ENCODE data around the gene MSTN.

MSTN gene

GRCh38 chr2:190053426-190053825, 9.1 kb downstream of the MSTN start:
- TF ChIP-seq, protein P1, sequence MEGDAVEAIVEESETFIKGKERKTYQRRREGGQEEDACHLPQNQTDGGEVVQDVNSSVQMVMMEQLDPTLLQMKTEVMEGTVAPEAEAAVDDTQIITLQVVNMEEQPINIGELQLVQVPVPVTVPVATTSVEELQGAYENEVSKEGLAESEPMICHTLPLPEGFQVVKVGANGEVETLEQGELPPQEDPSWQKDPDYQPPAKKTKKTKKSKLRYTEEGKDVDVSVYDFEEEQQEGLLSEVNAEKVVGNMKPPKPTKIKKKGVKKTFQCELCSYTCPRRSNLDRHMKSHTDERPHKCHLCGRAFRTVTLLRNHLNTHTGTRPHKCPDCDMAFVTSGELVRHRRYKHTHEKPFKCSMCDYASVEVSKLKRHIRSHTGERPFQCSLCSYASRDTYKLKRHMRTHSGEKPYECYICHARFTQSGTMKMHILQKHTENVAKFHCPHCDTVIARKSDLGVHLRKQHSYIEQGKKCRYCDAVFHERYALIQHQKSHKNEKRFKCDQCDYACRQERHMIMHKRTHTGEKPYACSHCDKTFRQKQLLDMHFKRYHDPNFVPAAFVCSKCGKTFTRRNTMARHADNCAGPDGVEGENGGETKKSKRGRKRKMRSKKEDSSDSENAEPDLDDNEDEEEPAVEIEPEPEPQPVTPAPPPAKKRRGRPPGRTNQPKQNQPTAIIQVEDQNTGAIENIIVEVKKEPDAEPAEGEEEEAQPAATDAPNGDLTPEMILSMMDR (conservative IDR thresholded peaks at IDR 0.05; ENCODE audit: low read length): no peak
- no peak for TF ChIP-seq EZH2phosphoT487 (IDR thresholded peaks at IDR 0.05; ENCODE audit: borderline replicate concordance)
- no peaks in the 10 kb centered on the region for H3K9me2 ChIP-seq (replicated peaks; ENCODE audit: low read depth, low read length)
- H3K4me1 ChIP-seq (ENCODE audit: insufficient read depth, low read length, poor library complexity, severe bottlenecking): peaks cover 4% of the 10 kb centered on the region
- no peaks in the 10 kb centered on the region for H3K9me3 ChIP-seq (ENCODE audit: insufficient read depth, low read depth, low read length)
- no peaks in the 10 kb centered on the region for H3K36me3 ChIP-seq (ENCODE audit: insufficient read depth, low read length)
- H3K4me3 ChIP-seq (ENCODE audit: low read length, poor library complexity, severe bottlenecking): no peak overlapping the region
- H2AFZ ChIP-seq (ENCODE audit: low read length): no peak overlapping the region
- H3K9ac ChIP-seq (ENCODE audit: low read depth, low read length, poor library complexity, severe bottlenecking): no peak overlapping the region
- H3F3A ChIP-seq (ENCODE audit: low read depth): no peaks in the 10 kb centered on the region
- no peaks in the 10 kb centered on the region for H3K27me3 ChIP-seq (ENCODE audit: insufficient read depth, low read length, poor library complexity, severe bottlenecking)
- no peaks in the 10 kb centered on the region for H3K79me2 ChIP-seq (ENCODE audit: insufficient read depth, low read length)
- H3K4me2 ChIP-seq (ENCODE audit: low read depth, low read length, poor library complexity, severe bottlenecking): no peak overlapping the region
- no peaks in the 10 kb centered on the region for H4K20me1 ChIP-seq (ENCODE audit: insufficient read depth, low read length, poor library complexity, severe bottlenecking)

DNA sequence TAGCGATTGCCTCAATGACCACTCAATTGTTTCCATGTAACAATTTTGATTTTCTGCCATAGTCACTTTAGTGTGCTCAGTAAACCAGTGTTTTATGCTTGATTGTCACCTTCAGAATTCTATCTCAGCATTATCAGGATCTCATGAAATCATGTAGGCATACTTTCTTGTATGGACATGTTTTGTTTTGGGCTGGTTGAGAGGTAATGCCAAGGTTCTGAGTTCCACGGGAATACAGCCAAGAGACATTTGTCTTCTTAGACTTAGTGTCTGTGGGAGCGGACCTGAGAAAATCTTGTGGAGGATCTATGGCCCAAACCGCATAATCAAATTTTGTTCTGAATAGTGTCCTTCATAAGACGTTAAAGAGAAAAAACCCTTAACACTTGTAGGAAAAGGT, 10.2 kb downstream of the MSTN start:
- H3K27me3 ChIP-seq (ENCODE audit: insufficient read depth, low read length, poor library complexity, severe bottlenecking): no peaks in the 10 kb centered on the region
- no peak overlapping the region for H3K4me2 ChIP-seq (ENCODE audit: low read depth, low read length, poor library complexity, severe bottlenecking)
- no peak overlapping the region for H3K4me3 ChIP-seq (ENCODE audit: low read length, poor library complexity, severe bottlenecking)
- no peaks in the 10 kb centered on the region for H3K9me3 ChIP-seq (ENCODE audit: insufficient read depth, low read depth, low read length)
- no peak overlapping the region for H2AFZ ChIP-seq (ENCODE audit: low read length)
- H3K9ac ChIP-seq (ENCODE audit: low read depth, low read length, poor library complexity, severe bottlenecking): no peak overlapping the region
- H3K36me3 ChIP-seq (ENCODE audit: insufficient read depth, low read length): no peaks in the 10 kb centered on the region
- TF ChIP-seq, protein P1 (conservative IDR thresholded peaks at IDR 0.05; ENCODE audit: low read length): no peak
- TF ChIP-seq EZH2phosphoT487 (IDR thresholded peaks at IDR 0.05; ENCODE audit: borderline replicate concordance): no peak
- peaks cover 4% of the 10 kb centered on the region for H3K4me1 ChIP-seq (ENCODE audit: insufficient read depth, low read length, poor library complexity, severe bottlenecking)
- no peaks in the 10 kb centered on the region for H4K20me1 ChIP-seq (ENCODE audit: insufficient read depth, low read length, poor library complexity, severe bottlenecking)
- no peaks in the 10 kb centered on the region for H3F3A ChIP-seq (ENCODE audit: low read depth)
- H3K9me2 ChIP-seq (replicated peaks; ENCODE audit: low read depth, low read length): no peaks in the 10 kb centered on the region
- no peaks in the 10 kb centered on the region for H3K79me2 ChIP-seq (ENCODE audit: insufficient read depth, low read length)

DNA sequence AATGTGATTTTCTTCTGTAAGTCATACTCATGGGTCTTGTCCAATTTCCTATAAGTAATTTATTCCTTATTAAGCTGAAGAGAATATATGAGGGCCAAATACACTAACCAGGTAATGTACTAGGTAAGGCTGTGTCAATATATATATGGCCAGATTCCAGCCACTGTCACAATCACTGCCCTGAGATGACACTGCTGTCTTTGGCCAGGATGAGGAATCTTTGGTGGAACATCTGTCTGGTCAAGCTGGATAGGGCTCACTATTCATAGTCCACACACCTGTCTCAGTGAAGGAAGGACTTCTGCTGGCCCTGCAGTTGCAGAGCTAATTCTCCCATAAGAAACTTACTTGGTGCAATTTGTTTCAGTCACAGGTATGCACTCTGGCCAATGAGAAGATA, 11.3 kb downstream of the MSTN start:
- Histone ChIP-seq H3K79me2 (ENCODE audit: insufficient read depth, low read length) (no peaks in the 10 kb centered on the region), H3K9me2 (replicated peaks; ENCODE audit: low read depth, low read length) (no peaks in the 10 kb centered on the region), H3K4me3 (ENCODE audit: low read length, poor library complexity, severe bottlenecking) (no peak overlapping the region), H2AFZ (ENCODE audit: low read length) (no peak overlapping the region), H3K9ac (ENCODE audit: low read depth, low read length, poor library complexity, severe bottlenecking) (no peak overlapping the region), H3K27me3 (ENCODE audit: insufficient read depth, low read length, poor library complexity, severe bottlenecking) (no peaks in the 10 kb centered on the region), H3F3A (ENCODE audit: low read depth) (no peaks in the 10 kb centered on the region), H3K4me2 (ENCODE audit: low read depth, low read length, poor library complexity, severe bottlenecking) (no peak overlapping the region), H3K36me3 (ENCODE audit: insufficient read depth, low read length) (no peaks in the 10 kb centered on the region), H3K4me1 (ENCODE audit: insufficient read depth, low read length, poor library complexity, severe bottlenecking) (peaks cover 4% of the 10 kb centered on the region), H4K20me1 (ENCODE audit: insufficient read depth, low read length, poor library complexity, severe bottlenecking) (no peaks in the 10 kb centered on the region), H3K9me3 (ENCODE audit: insufficient read depth, low read depth, low read length) (no peaks in the 10 kb centered on the region)
- TF ChIP-seq EZH2phosphoT487 (IDR thresholded peaks at IDR 0.05; ENCODE audit: borderline replicate concordance): no peak
- TF ChIP-seq, protein P1 (conservative IDR thresholded peaks at IDR 0.05; ENCODE audit: low read length): no peak
